Stimulated activated CD8-positive, alpha-beta memory T cell treated with anti-CD3 and anti-CD28 coated beads, Interleukin-7, amount 100 ng/mL, for 4 hours (primary cell): ENCODE measurements around the gene MACROD2.

Experiments used
- DNase-seq, 2 donors: peaks; one replicate each; pipeline ENCODE4 v3.0.0-alpha.2; 2020; ENCODE audit warnings: low read depth in 2 of 2

MACROD2 gene

GRCh38 chr20:15619341-15619740 is 1624.0 kb downstream of the MACROD2 start:
- DNase-seq = no peak

- no peak for DNase-seq
These were observed 1624.5 kb downstream of the MACROD2 start for GRCh38 chr20:15619816-15620215.

GRCh38 chr20:15622368-15622767 is 1627.1 kb downstream of the MACROD2 start:
- DNase-seq = no peak

GRCh38 chr20:15623215-15623614 is 1627.9 kb downstream of the MACROD2 start:
- DNase-seq = no peak

GRCh38 chr20:15625981-15626380 is 1630.7 kb downstream of the MACROD2 start:
- no peak for DNase-seq

- no peak for DNase-seq
These were observed 1631.8 kb downstream of the MACROD2 start for GRCh38 chr20:15627089-15627488.

- DNase-seq = no peak
These were observed 1632.2 kb downstream of the MACROD2 start for GRCh38 chr20:15627501-15627903.

- DNase-seq = no peak
These were observed 1633.6 kb downstream of the MACROD2 start for GRCh38 chr20:15628851-15629353.

- DNase-seq = no peak
These were observed 1635.0 kb downstream of the MACROD2 start for GRCh38 chr20:15630360-15630759.

- no peak for DNase-seq
These were observed 1637.4 kb downstream of the MACROD2 start for GRCh38 chr20:15632680-15633079.

GRCh38 chr20:15634102-15634501 is 1638.8 kb downstream of the MACROD2 start:
- DNase-seq = no peak

- DNase-seq = no peak
These were observed 1642.2 kb downstream of the MACROD2 start for GRCh38 chr20:15637546-15637945.

- DNase-seq = no peak
These were observed 1642.8 kb downstream of the MACROD2 start for GRCh38 chr20:15637950-15638754.

GRCh38 chr20:15638816-15639215 is 1643.5 kb downstream of the MACROD2 start:
- no peak for DNase-seq

GRCh38 chr20:15639839-15640238 is 1644.5 kb downstream of the MACROD2 start:
- DNase-seq = no peak

GRCh38 chr20:15642109-15642508 is 1646.8 kb downstream of the MACROD2 start:
- DNase-seq = no peak

GRCh38 chr20:15642676-15643075 is 1647.4 kb downstream of the MACROD2 start:
- no peak for DNase-seq

GRCh38 chr20:15643713-15644112 is 1648.4 kb downstream of the MACROD2 start:
- no peak for DNase-seq

GRCh38 chr20:15645816-15646215 is 1650.5 kb downstream of the MACROD2 start:
- DNase-seq = no peak

GRCh38 chr20:15653396-15654207 is 1658.3 kb downstream of the MACROD2 start:
- no peak for DNase-seq

- no peak for DNase-seq
These were observed 1658.9 kb downstream of the MACROD2 start for GRCh38 chr20:15654208-15654649.

- no peak for DNase-seq
These were observed 1660.1 kb downstream of the MACROD2 start for GRCh38 chr20:15655295-15655874.
